DMS79 treated with DMSO at 0.1 percent for 48 hours (cell line): ENCODE results near the gene HAGH.

Source experiments
- DNase-seq: peaks from one replicate; lab custom pipeline; 2025; lab: John Stamatoyannopoulos, UW

Gene HAGH

DNA sequence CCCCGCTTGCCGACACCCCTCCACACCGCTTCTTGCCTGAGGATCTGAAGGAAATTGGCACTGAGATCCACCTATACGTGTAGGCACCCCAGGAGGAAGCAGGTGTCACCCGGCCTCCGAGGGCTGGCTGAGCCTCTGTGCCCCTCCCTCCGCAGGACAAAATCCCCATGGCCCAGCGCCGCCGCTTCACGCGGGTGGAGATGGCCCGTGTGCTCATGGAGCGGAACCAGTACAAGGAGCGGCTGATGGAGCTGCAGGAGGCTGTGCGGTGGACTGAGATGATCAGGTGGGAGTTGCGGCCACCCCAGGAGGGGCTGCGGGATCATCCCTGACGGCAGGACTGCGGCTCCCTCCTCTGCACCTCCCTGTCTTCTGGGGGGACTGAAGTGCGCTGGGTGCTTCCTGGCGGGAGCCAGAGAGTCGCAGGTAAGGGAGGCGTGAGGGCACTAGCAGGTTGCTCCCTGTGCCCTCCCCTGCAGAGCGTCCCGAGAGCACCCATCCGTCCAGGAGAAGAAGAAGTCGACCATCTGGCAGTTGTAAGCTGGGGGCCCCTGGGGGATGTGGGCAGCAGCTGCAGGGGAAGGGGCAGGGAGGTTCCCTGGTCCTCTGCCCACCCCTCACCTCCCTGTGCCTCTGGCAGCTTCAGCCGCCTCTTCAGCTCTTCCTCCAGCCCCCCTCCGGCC is 64.3 kb downstream of the HAGH start:
- DNase-seq, result no peak

DNA sequence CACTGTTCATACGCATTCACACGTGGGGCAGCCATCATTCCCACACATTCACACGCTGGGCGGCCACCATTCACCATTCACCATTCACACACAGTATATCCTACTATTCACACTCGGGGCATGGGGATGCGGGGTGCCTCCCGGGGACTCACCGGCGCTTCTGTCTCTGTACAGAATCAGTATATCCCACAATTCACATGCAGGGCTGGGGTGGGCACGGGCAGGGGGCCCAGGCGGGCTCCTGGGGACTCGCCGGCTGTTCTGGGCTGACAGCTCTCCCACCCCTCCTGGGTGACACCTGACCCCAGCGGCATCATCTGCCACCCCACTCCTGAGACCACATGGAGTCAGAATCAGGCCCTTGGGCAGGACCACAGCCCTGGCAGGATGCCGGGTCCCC is 64.9 kb downstream of the HAGH start:
- DNase-seq, result no peak

GRCh38 chr16:1760911-1761310 is 65.7 kb downstream of the HAGH start:
- DNase-seq, result no peak

- DNase-seq, result no peak
Measured at GRCh38 chr16:1759511-1759910, 67.1 kb downstream of the HAGH start.

DNA sequence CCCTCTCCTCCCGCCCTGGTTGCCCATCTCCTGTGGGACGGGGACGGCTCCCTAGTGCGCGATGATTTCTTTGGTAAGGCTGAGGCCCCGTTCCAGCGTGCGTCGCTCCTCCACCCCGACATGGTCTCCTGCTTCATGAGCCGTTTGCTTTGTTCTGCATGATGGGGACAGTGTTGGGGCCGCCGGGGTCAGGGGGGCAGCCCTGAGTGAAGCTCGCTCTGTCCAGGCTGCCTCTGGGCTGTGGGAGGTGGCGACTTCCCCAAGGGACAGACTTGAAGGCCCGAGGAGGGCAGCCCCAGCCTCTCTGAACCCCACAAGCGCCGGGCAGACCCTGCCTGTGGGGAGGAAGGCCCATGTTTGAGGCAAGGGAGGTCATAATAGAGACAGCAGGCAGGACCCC is 67.7 kb downstream of the HAGH start:
- no peak for DNase-seq

- DNase-seq, result no peak
Measured at GRCh38 chr16:1757714-1758461, 68.7 kb downstream of the HAGH start.
